Adipocyte (in vitro differentiated cells): ENCODE results near the gene PRKCH.

Source experiments
- DNase-seq: peaks from one replicate; pipeline ENCODE4 v3.0.0-alpha.2; 2015; ENCODE audit warnings: low read depth
- H3K27me3 ChIP-seq: replicated peaks from 2 replicates; pipeline ENCODE4 v1.7.0; 2013; ENCODE audit warnings: mild to moderate bottlenecking, low read length, moderate library complexity; ENCODE audit not compliant: control insufficient read depth, insufficient read depth
- H3K36me3 ChIP-seq: 2 replicates; pipeline ENCODE4 v1.7.0; 2013; ENCODE audit warnings: low read length, mild to moderate bottlenecking, moderate library complexity; ENCODE audit not compliant: control insufficient read depth, insufficient read depth, severe bottlenecking
- H3K4me1 ChIP-seq: 2 replicates; pipeline ENCODE4 v1.7.0; 2013; ENCODE audit warnings: mild to moderate bottlenecking, low read length, moderate library complexity; ENCODE audit not compliant: control insufficient read depth, insufficient read depth
- H3K4me3 ChIP-seq: 2 replicates; pipeline ENCODE4 v1.7.0; 2013; ENCODE audit warnings: mild to moderate bottlenecking, low read length, moderate library complexity
- H3K9ac ChIP-seq: 2 replicates; pipeline ENCODE4 v1.7.0; 2013; ENCODE audit warnings: mild to moderate bottlenecking, low read length, moderate library complexity
- H3K9me3 ChIP-seq: 2 replicates; pipeline ENCODE4 v1.7.0; 2013; ENCODE audit warnings: mild to moderate bottlenecking, low read length, moderate library complexity; ENCODE audit not compliant: control insufficient read depth

PRKCH gene

GRCh38 chr14:61530296-61530695, 208.9 kb downstream of the PRKCH start:
- H3K4me1 ChIP-seq, result peaks cover 36% of the 10 kb centered on the region
- H3K9me3 ChIP-seq, result no peaks in the 10 kb centered on the region
- no peak for DNase-seq
- H3K27me3 ChIP-seq, result no peaks in the 10 kb centered on the region
- H3K4me3 ChIP-seq, result no peak overlapping the region
- H3K9ac ChIP-seq, result no peak overlapping the region
- H3K36me3 ChIP-seq, result no peaks in the 10 kb centered on the region

GRCh38 chr14:61530896-61531295, 209.5 kb downstream of the PRKCH start:
- Histone ChIP-seq H3K4me3 (no peak overlapping the region), H3K4me1 (peaks cover 30% of the 10 kb centered on the region), H3K9me3 (no peaks in the 10 kb centered on the region), H3K36me3 (no peaks in the 10 kb centered on the region), H3K27me3 (no peaks in the 10 kb centered on the region), H3K9ac (no peak overlapping the region)
- DNase-seq, result no peak

- no peaks in the 10 kb centered on the region for H3K36me3 ChIP-seq
- H3K9ac ChIP-seq, result peak overlapping the region; percentile 4
- no peaks in the 10 kb centered on the region for H3K9me3 ChIP-seq
- no peak overlapping the region for H3K4me3 ChIP-seq
- H3K27me3 ChIP-seq, result no peaks in the 10 kb centered on the region
- H3K4me1 ChIP-seq, result peaks cover 26% of the 10 kb centered on the region
- DNase-seq, result no peak
Observed at GRCh38 chr14:61531465-61532122, 210.2 kb downstream of the PRKCH start.

- H3K36me3 ChIP-seq, result no peaks in the 10 kb centered on the region
- DNase-seq, result no peak
- peaks cover 29% of the 10 kb centered on the region for H3K4me1 ChIP-seq
- no peaks in the 10 kb centered on the region for H3K9me3 ChIP-seq
- H3K27me3 ChIP-seq, result no peaks in the 10 kb centered on the region
- H3K4me3 ChIP-seq, result no peak overlapping the region
- no peak overlapping the region for H3K9ac ChIP-seq
Observed at GRCh38 chr14:61532123-61532505, 210.7 kb downstream of the PRKCH start.

GRCh38 chr14:61532763-61533162, 211.4 kb downstream of the PRKCH start:
- H3K4me3 ChIP-seq, result no peak overlapping the region
- H3K27me3 ChIP-seq, result no peaks in the 10 kb centered on the region
- H3K4me1 ChIP-seq, result peaks cover 35% of the 10 kb centered on the region
- DNase-seq, result no peak
- H3K9me3 ChIP-seq, result no peaks in the 10 kb centered on the region
- no peak overlapping the region for H3K9ac ChIP-seq
- no peaks in the 10 kb centered on the region for H3K36me3 ChIP-seq

- no peak for DNase-seq
- Histone ChIP-seq H3K36me3 (no peaks in the 10 kb centered on the region), H3K9me3 (no peaks in the 10 kb centered on the region)
Observed at GRCh38 chr14:61533513-61534255, 212.3 kb downstream of the PRKCH start.

GRCh38 chr14:61535032-61535431, 213.7 kb downstream of the PRKCH start:
- H3K9ac ChIP-seq, result no peak overlapping the region
- no peaks in the 10 kb centered on the region for H3K9me3 ChIP-seq
- no peak for DNase-seq
- peaks cover 34% of the 10 kb centered on the region for H3K4me1 ChIP-seq
- no peak overlapping the region for H3K4me3 ChIP-seq
- no peaks in the 10 kb centered on the region for H3K27me3 ChIP-seq
- no peaks in the 10 kb centered on the region for H3K36me3 ChIP-seq

More at GRCh38 chr14:61533513-61534255, 212.3 kb downstream of the PRKCH start:
- Histone ChIP-seq H3K4me3 (no peak overlapping the region), H3K27me3 (no peaks in the 10 kb centered on the region), H3K4me1 (peaks cover 35% of the 10 kb centered on the region), H3K9ac (no peak overlapping the region)

- H3K27me3 ChIP-seq, result no peaks in the 10 kb centered on the region
- H3K9me3 ChIP-seq, result no peaks in the 10 kb centered on the region
- H3K4me1 ChIP-seq, result peaks cover 34% of the 10 kb centered on the region
- H3K9ac ChIP-seq, result no peak overlapping the region
- no peak for DNase-seq
- H3K36me3 ChIP-seq, result no peaks in the 10 kb centered on the region
- H3K4me3 ChIP-seq, result no peak overlapping the region
Observed at GRCh38 chr14:61535458-61535857, 214.1 kb downstream of the PRKCH start.

- Histone ChIP-seq H3K4me1 (peaks cover 27% of the 10 kb centered on the region), H3K36me3 (no peaks in the 10 kb centered on the region), H3K27me3 (no peaks in the 10 kb centered on the region), H3K9ac (peak overlapping the region; percentile 2), H3K4me3 (no peak overlapping the region), H3K9me3 (no peaks in the 10 kb centered on the region)
- DNase-seq, result no peak
Observed at GRCh38 chr14:61536661-61537562, 215.5 kb downstream of the PRKCH start.

- Histone ChIP-seq H3K4me3 (no peak overlapping the region), H3K36me3 (no peaks in the 10 kb centered on the region), H3K27me3 (no peaks in the 10 kb centered on the region), H3K4me1 (peaks cover 31% of the 10 kb centered on the region), H3K9ac (peak overlapping the region; percentile 2), H3K9me3 (no peaks in the 10 kb centered on the region)
- DNase-seq, result peak; percentile 76
Observed at GRCh38 chr14:61537563-61538463, 216.4 kb downstream of the PRKCH start.
